T-helper 1 cell treated with Interleukin-12 subunit alpha and Interleukin-12 subunit beta and Interleukin-4 antibody, amounts not matched to agents 30 ng/mL and 1 ng/mL, for 36 hours (primary cell): ENCODE measurements around the gene HSD17B2. TPM values are rescaled to one million over a fixed set of nuclear protein-coding genes. Genes with fewer than 3 reads are reported as not detected.
"Not testable (repeated sequence)": the region's sequence is repeated elsewhere in the genome, so short reads cannot be mapped to it uniquely, and the experiment has no call there.

Experiments
- intact Hi-C: fragments of 100-400 bp; cut with micrococcal nuclease; formaldehyde crosslinking; loops from one replicate; pipeline ENCODE4 v1.15.1; 2024
- total RNA-seq: library from RNA; stranded (reverse); gene quantifications from 2 replicates; pipeline ENCODE4 v1.2.3, GENCODE V29; 2022

The HSD17B2 gene
- total RNA-seq, 1 donor from 2014 or later, result not detected

- intact Hi-C loops, result no loop called here
These were observed 39.0 kb downstream of the HSD17B2 start for GRCh38 chr16:82074019-82074558.

GRCh38 chr16:82078125-82078524, 43.1 kb downstream of the HSD17B2 start:
- intact Hi-C loops, result no loop called here

- intact Hi-C loops, result no loop called here
These were observed 44.8 kb downstream of the HSD17B2 start for GRCh38 chr16:82079892-82080291.

- intact Hi-C loops, result no loop called here
These were observed 46.2 kb downstream of the HSD17B2 start for GRCh38 chr16:82081264-82081663.

GRCh38 chr16:82082097-82082496, 47.0 kb downstream of the HSD17B2 start:
- intact Hi-C loops, result no loop called here

- intact Hi-C loops, result no loop called here
These were observed 47.6 kb downstream of the HSD17B2 start for GRCh38 chr16:82082543-82083244.

DNA sequence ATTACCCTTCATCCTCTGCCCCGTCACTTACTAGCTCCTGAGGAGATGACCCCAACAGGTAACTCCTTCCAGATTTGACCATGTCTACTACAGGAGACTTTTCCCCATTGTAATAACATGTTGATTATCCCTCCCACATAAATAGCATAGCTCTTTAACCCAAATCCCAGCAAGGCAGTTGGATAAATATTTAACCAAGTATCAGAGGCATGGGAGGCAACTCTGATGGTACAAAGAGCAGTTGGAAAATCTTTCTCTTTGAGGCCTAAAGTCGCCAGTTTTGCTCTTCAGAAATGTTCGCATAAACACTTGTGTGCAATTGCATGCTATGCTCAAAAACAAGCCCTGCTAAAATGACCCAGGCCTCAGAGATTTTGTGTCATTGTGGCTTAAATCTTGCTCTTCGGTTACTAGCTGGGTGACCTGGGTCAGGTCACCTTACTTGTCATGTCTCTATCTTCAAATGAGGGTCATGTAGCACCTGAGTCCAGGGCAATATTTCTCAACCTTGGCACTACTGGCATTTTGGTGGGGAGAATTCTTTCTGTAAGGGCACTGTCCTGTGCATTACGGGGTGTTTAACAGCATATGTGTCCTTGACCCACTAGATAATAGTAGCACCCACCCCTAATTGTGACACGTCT, 48.8 kb downstream of the HSD17B2 start:
- intact Hi-C loops, result no loop called here

- intact Hi-C loops, result no loop called here
These were observed 50.1 kb downstream of the HSD17B2 start for GRCh38 chr16:82085011-82085779.

DNA sequence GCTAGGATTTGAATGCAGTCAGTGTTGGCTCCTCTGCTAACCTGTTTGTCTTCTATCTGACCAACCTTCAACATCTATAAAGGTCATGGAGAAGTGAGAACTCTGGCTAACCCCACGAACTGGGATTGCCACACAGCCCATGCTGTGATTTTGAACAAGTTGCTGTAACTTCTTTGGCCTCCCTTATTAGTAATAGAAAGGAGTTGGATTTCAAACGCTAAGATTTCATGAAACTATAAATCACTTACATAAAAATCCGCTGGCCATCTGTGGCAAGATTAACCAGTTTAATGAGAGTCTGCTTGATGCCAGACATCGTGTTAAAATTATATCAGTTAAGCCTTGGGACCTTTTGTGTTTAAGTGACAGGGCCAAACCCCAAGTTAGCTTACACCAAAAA, 53.4 kb downstream of the HSD17B2 start:
- intact Hi-C loops, result no loop called here

- intact Hi-C loops, result no loop called here
These were observed 56.2 kb downstream of the HSD17B2 start for GRCh38 chr16:82091241-82091640.

DNA sequence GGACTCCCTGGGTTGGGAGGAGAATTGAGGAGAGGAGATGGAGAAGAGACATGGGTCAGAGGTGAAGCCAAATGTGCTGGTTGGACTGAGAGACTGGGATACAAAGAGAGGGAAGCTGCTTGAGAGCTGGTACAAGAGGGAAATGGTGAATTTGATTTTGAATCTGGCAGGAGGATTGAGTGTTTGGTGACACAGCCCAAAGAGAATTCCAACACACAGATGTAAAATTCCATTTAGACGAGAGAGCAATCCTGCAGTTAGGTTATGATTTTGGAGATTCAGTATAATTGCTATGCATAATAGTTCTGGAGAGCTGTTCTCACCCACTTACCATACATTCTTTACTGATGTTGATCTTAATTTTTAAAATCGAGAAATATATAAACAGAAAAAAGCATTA, 57.7 kb downstream of the HSD17B2 start:
- intact Hi-C loops, result no loop called here

DNA sequence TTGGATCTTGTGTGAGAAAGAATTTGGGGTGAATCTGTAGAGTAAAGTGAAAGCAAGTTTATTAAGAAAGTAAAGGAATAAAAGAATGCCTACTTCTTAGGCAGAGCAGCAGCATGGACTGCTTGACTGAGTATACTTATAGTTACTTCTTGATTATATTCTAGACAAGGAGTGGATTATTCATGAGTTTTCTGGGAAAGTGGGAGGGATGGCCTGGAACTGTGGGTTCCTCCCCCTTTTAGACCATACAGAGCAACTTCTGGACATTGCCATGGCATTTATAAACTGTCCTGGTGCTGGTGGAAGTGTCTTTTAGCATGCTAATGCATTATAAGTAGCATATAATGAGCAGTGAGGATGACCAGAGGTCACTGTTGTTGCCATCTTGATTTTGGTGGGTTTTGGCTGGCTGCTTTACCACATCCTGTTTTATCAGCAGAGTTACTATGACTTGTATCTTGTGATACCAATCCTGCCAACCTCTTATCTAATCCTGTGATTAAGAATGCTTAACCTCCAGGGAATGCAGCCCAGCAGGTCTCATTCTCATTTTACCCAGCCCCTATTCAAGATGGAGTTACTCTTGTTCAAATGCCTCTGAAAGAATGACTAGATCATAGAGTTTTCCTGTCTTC, 58.7 kb downstream of the HSD17B2 start:
- intact Hi-C loops, result no loop called here

DNA sequence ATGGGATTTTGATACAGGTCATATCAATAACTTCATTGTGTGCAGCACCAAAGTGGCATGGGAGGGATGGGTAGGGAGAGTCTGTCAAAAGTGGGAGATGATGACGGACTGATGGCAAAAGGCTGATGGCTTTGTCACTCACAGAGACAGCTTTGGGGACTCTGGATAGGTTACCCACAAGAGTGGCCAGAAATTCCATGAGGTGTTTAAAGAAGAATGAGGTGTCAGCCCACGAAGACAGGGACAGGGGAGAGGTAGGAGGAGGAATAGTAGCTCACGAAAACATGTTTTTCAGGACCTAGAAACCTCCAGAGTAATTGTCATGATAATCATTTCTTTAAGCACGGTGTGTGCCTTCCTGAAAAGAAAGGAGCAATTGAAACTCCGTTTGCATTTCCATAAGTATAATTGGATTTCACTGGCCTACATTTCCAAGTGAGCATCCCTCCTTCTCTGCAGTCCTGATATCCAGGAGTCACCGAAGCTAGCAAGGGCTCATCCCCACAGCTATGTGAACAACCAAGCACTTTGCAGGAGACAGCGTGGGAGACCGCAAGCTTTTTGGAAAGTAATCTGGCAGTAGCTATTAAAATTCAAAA, 60.0 kb downstream of the HSD17B2 start:
- intact Hi-C loops, result no loop called here

GRCh38 chr16:82096641-82097040, 61.6 kb downstream of the HSD17B2 start:
- intact Hi-C loops, result no loop called here

DNA sequence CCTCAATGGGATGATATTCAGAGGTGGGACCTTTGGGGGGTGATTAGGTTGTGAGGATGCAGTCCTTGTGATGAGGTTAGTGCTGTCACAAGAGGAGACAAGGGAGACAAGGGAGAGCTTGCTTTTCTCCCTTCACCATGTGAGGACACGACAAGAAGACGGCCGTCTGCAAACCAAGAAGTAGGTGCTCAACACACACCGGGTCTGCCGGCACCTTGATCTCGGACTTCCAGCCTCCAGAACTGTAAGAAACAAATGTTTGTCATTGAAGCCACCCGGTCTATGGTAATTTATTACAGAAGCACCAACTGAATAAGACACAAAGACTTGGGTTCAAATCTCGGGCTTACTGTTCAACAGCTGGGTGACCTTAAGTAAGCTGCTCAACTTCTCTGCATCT, 70.1 kb downstream of the HSD17B2 start:
- intact Hi-C loops, result no loop called here

DNA sequence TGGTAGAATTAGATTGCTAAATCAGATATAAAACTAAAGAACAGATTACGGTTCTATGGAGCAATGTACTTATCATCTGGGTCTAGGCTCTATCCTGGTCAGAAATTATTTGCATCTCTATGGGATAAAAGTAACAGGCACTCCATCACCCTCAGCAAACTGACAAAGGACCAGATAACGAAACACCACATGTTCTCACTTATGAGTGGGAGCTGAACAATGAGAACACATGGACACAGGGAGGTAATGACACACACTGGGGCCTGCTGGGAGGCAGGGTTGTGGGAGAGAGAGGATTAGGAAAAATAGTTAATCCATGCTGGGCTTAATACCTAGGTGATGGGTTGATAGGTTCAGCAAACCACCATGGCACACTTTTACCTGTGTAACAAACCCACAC, 73.0 kb downstream of the HSD17B2 start:
- intact Hi-C loops, result no loop called here

- intact Hi-C loops, result no loop called here
These were observed 73.7 kb downstream of the HSD17B2 start for GRCh38 chr16:82108774-82109173.

- intact Hi-C loops, result not testable (repeated sequence)
These were observed 74.2 kb downstream of the HSD17B2 start for GRCh38 chr16:82109266-82109665.

DNA sequence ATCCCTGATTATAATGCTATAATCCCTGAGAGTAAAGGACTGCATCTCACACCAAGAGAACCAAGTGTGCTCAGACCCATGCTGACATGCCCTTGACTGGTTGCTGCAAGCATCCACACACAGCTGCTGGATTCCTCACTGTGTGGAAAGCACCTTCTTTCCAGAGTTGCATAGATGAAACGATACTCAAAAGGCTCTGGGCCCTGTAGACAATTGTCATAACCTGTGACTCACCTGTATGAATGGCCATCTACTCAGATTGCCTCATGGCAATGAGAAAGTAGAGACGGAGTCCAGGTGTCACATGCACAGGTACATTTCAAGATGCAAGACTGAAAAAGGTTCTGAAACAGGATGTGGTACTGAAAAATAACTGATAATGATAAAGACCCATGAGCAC, 76.9 kb downstream of the HSD17B2 start:
- intact Hi-C loops, result no loop called here

- intact Hi-C loops, result no loop called here
These were observed 78.7 kb downstream of the HSD17B2 start for GRCh38 chr16:82113741-82114140.

DNA sequence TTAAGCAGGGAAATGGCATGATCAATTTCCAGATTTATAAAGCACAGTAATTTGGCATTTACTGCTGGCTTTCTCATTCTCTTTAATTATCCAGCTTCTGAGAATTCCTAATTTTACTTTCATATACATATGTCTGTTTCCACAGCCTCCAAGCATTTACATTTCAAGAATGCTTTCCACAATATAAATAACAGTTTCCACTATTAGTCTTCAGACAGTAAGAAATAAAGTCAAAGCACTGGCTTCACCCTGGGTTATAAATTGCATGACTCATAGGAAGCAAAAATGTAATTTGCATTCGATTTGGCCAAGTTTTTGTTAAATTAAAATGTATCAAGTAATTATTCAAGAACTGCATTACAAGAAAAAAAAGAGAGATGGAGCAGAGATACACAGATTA, 81.5 kb downstream of the HSD17B2 start:
- intact Hi-C loops, result no loop called here
